Mesodermal cell (in vitro differentiated cells): ENCODE results near the gene BTBD1.
A peak's percentile ranks its signal among the peaks of the same experiment; 100 is the strongest.

Experiments used
- H3K27ac ChIP-seq: 2 replicates; pipeline ENCODE4 v1.7.0; 2013; ENCODE audit warnings: mild to moderate bottlenecking, low read depth, low read length, moderate library complexity; ENCODE audit not compliant: severe bottlenecking
- H3K36me3 ChIP-seq: 2 replicates; pipeline ENCODE4 v1.7.1; 2013; ENCODE audit warnings: mild to moderate bottlenecking, low read length, moderate library complexity; ENCODE audit not compliant: control insufficient read depth, insufficient read depth
- H3K4me1 ChIP-seq: one replicate; pipeline ENCODE4 v1.7.1; 2013; ENCODE audit warnings: mild to moderate bottlenecking, low read length; ENCODE audit not compliant: insufficient read depth, control insufficient read depth, poor library complexity, severe bottlenecking
- H3K4me3 ChIP-seq: 2 replicates; pipeline ENCODE4 v1.7.0; 2013; ENCODE audit warnings: low read length, control low read depth, mild to moderate bottlenecking; ENCODE audit not compliant: insufficient read depth, poor library complexity, severe bottlenecking; ENCODE audit errors: extremely low read depth
- H3K9me3 ChIP-seq: 2 replicates; pipeline ENCODE4 v1.7.1; 2013; ENCODE audit warnings: mild to moderate bottlenecking, low read length, moderate library complexity; ENCODE audit not compliant: control insufficient read depth
- WGBS, 2 experiments: methylation state at CpG; one replicate each; pipeline ENCODE4 v1.1.5; 2013; ENCODE audit warnings: missing lambda C conversion rate in 2 of 2; ENCODE audit not compliant: insufficient coverage in 2 of 2; 5-methylcytosine and 5-hydroxymethylcytosine counted together

The BTBD1 gene

GRCh38 chr15:83108266-83109219 is 41.5 kb upstream of the BTBD1 start:
- Histone ChIP-seq H3K36me3 (no peaks in the 10 kb centered on the region), H3K27ac (no peak overlapping the region), H3K9me3 (no peaks in the 10 kb centered on the region), H3K4me1 (peaks cover 19% of the 10 kb centered on the region), H3K4me3 (peak overlapping the region; percentile 43)
- 85 to 87% methylated on average over 18 to 19 of the region's 21 CpGs for WGBS, 2 experiments

GRCh38 chr15:83107841-83108181 is 40.8 kb upstream of the BTBD1 start:
- H3K4me3 ChIP-seq = peak overlapping the region; percentile 43
- H3K4me1 ChIP-seq = peaks cover 13% of the 10 kb centered on the region
- H3K9me3 ChIP-seq = no peaks in the 10 kb centered on the region
- no peak overlapping the region for H3K27ac ChIP-seq
- 27 to 34% methylated on average over 24 to 30 of the region's 30 CpGs for WGBS, 2 experiments
- H3K36me3 ChIP-seq = no peaks in the 10 kb centered on the region

- Histone ChIP-seq H3K36me3 (no peaks in the 10 kb centered on the region), H3K4me1 (peaks cover 7% of the 10 kb centered on the region), H3K4me3 (peak within 1 kb of the TSS; percentile 43), H3K27ac (no peak within 1 kb of the TSS), H3K9me3 (no peaks in the 10 kb centered on the region)
- 1% methylated on average over 75 to 77 of the region's 97 CpGs for WGBS, 2 experiments
Observed at GRCh38 chr15:83106994-83107840, 40.2 kb upstream of the BTBD1 start, which contains the start of gene TM6SF1. TM6SF1 (plus strand) TSS chr15:83107645; CDS start chr15:83107681, 36 bp downstream.

- no peak overlapping the region for H3K4me3 ChIP-seq
- H3K27ac ChIP-seq = no peak overlapping the region
- 82 to 100% methylated on average over 1 of the region's 1 CpG for WGBS, 2 experiments
- H3K36me3 ChIP-seq = no peaks in the 10 kb centered on the region
- H3K9me3 ChIP-seq = no peaks in the 10 kb centered on the region
- H3K4me1 ChIP-seq = peaks cover 3% of the 10 kb centered on the region
Observed at GRCh38 chr15:83105440-83105839, 38.4 kb upstream of the BTBD1 start.

GRCh38 chr15:83104141-83104540 is 37.1 kb upstream of the BTBD1 start:
- no peaks in the 10 kb centered on the region for H3K36me3 ChIP-seq
- H3K4me3 ChIP-seq = no peak overlapping the region
- 85 to 92% methylated on average over 4 of the region's 4 CpGs for WGBS, 2 experiments
- H3K27ac ChIP-seq = no peak overlapping the region
- H3K4me1 ChIP-seq = peaks cover 3% of the 10 kb centered on the region
- H3K9me3 ChIP-seq = no peaks in the 10 kb centered on the region

- Histone ChIP-seq H3K4me1 (no peaks in the 10 kb centered on the region), H3K9me3 (no peaks in the 10 kb centered on the region), H3K4me3 (no peak overlapping the region), H3K27ac (no peak overlapping the region), H3K36me3 (no peaks in the 10 kb centered on the region)
- WGBS, 2 experiments = 80 to 88% methylated on average over 2 of the region's 2 CpGs
Observed at GRCh38 chr15:83102346-83102745, 35.3 kb upstream of the BTBD1 start.

- Histone ChIP-seq H3K4me3 (no peak overlapping the region), H3K9me3 (no peaks in the 10 kb centered on the region), H3K4me1 (no peaks in the 10 kb centered on the region), H3K27ac (no peak overlapping the region), H3K36me3 (no peaks in the 10 kb centered on the region)
- 77% methylated on average over 2 of the region's 2 CpGs; no CpG with 5 or more reads in 1 of the 2 experiments for WGBS, 2 experiments
Observed at GRCh38 chr15:83100097-83100646, 33.1 kb upstream of the BTBD1 start.

GRCh38 chr15:83099290-83099689 is 32.2 kb upstream of the BTBD1 start:
- no peak overlapping the region for H3K27ac ChIP-seq
- no peaks in the 10 kb centered on the region for H3K4me1 ChIP-seq
- no peaks in the 10 kb centered on the region for H3K36me3 ChIP-seq
- no peaks in the 10 kb centered on the region for H3K9me3 ChIP-seq
- WGBS, 2 experiments = 92 to 94% methylated on average over 2 of the region's 2 CpGs
- no peak overlapping the region for H3K4me3 ChIP-seq

GRCh38 chr15:83098079-83098478 is 31.0 kb upstream of the BTBD1 start:
- Histone ChIP-seq H3K9me3 (no peaks in the 10 kb centered on the region), H3K36me3 (no peaks in the 10 kb centered on the region), H3K4me1 (no peaks in the 10 kb centered on the region), H3K4me3 (no peak overlapping the region), H3K27ac (no peak overlapping the region)

- H3K4me1 ChIP-seq = no peaks in the 10 kb centered on the region
- H3K27ac ChIP-seq = no peak overlapping the region
- H3K4me3 ChIP-seq = no peak overlapping the region
- no peaks in the 10 kb centered on the region for H3K9me3 ChIP-seq
- 90 to 92% methylated on average over 5 of the region's 5 CpGs for WGBS, 2 experiments
- H3K36me3 ChIP-seq = no peaks in the 10 kb centered on the region
Observed at GRCh38 chr15:83094583-83094982, 27.5 kb upstream of the BTBD1 start.
